Stimulated activated CD8-positive, alpha-beta memory T cell treated with anti-CD3 and anti-CD28 coated beads, Interleukin-12 subunit alpha, Interleukin-12 subunit beta, amount 100 ng/mL, for 1 hour (primary cell): ENCODE measurements around the gene P2RX4.
"Not testable (repeated sequence)": the region's sequence is repeated elsewhere in the genome, so short reads cannot be mapped to it uniquely, and the experiment has no call there.

Source experiments
- DNase-seq: peaks from one replicate; pipeline ENCODE4 v3.0.0-alpha.2; 2020; ENCODE audit warnings: low read depth

The P2RX4 gene

GRCh38 chr12:121222847-121223246 is 12.9 kb downstream of the P2RX4 start:
- DNase-seq, result no peak

GRCh38 chr12:121223292-121224285 is 13.7 kb downstream of the P2RX4 start:
- DNase-seq, result no peak

GRCh38 chr12:121224591-121224990 is 14.7 kb downstream of the P2RX4 start:
- no peak for DNase-seq

- no peak for DNase-seq
These were observed 16.5 kb downstream of the P2RX4 start for GRCh38 chr12:121226399-121226798.

DNA sequence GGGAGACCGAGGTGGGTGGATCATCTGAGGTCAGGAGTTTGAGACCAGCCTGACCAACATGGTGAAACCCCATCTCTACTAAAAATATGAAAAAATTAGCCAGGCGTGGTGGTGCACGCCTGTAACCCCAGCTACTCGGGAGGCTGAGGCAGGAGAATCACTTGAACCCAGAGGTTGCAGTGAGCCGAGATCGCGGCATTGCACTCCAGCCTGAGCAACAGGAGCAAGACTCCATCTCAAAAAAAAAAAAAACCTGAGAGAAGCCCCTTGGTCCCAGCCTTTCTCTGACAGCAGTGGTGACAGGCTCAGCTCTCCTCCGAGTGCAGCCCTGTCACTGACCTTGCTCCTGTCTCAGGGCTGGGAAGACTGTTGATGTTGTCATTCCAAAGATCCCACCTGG is 16.9 kb downstream of the P2RX4 start:
- DNase-seq, result not testable (repeated sequence)

DNA sequence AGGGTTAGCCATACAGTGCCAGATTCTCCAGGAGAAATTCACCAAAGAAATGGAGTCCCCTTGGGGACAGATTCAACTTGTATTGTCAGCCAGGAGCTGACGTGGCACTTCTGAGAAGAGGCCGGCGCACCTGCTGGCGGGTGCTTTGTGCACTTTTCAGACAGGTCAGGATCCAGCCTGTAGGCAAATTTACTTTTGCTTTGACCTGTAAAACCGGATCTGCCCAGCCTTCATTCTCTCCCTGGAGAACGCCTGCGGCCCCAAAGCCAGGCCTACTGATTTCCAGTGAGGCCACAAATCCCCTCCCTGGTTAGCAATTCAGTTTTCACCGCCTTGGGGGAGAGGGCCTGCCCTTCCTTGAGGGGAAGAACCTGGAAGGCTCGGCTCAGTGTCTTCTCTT is 17.4 kb downstream of the P2RX4 start:
- DNase-seq, result no peak

DNA sequence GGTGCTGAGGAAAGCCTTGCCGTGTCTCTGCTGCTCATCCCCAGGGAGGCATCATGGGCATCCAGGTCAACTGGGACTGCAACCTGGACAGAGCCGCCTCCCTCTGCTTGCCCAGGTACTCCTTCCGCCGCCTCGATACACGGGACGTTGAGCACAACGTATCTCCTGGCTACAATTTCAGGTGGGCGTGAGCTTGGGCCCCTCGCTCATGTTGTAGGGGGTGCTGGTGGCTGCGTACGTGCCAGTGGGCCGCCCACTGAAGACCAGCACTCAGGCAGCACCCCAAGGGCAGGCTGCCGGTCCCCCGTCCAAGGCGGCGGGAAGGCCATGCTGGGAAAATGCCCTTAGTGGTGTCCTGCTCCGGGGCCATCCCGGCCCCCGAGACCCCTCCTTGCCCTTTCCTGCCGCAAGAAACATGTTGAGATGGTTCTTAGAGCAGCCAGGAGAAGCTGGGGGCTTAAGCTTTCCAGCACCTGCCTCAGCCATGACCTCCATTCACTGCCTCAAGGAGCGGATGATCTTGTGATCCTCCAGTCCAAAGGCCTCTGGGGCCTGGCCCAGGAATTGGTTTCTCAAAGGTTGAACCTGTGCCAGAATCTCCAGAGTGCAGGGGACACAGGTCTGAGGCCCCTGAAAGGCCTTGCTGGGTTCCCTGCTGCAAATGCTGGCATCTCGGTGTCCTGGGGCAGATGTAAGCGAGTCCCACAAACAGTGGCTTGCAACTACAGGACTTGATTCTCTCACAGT is 19.2 kb downstream of the P2RX4 start:
- DNase-seq, result no peak

- not testable (repeated sequence) for DNase-seq
These were observed 20.1 kb downstream of the P2RX4 start for GRCh38 chr12:121229826-121230537.

GRCh38 chr12:121230538-121230907 is 20.6 kb downstream of the P2RX4 start:
- no peak for DNase-seq

- DNase-seq, result no peak
These were observed 22.2 kb downstream of the P2RX4 start for GRCh38 chr12:121232163-121232562.

GRCh38 chr12:121232977-121233627 is 23.2 kb downstream of the P2RX4 start:
- DNase-seq, result no peak

GRCh38 chr12:121233628-121234020 is 23.7 kb downstream of the P2RX4 start:
- no peak for DNase-seq

GRCh38 chr12:121236776-121237175 is 26.8 kb downstream of the P2RX4 start:
- no peak for DNase-seq

DNA sequence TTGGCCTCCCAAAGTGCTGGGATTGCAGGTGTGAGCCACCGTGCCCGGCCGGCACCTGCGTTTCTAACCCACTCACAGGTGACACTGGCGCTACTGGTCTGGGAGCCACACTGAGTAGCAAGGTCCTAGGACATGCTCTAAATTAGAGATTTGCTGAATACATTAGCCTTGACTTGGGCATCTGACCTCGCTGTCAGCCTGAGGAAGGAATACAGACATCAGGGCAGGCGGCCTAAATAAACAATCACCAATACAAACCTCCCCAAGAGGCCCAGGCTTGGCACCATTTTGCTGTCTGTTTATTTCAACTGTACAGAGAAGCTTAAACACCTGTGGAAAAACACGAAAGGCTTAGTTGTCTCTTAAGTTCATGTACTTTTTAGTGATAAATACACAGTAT is 27.5 kb downstream of the P2RX4 start:
- DNase-seq, result no peak

- DNase-seq, result no peak
These were observed 28.2 kb downstream of the P2RX4 start for GRCh38 chr12:121238086-121238485.

DNA sequence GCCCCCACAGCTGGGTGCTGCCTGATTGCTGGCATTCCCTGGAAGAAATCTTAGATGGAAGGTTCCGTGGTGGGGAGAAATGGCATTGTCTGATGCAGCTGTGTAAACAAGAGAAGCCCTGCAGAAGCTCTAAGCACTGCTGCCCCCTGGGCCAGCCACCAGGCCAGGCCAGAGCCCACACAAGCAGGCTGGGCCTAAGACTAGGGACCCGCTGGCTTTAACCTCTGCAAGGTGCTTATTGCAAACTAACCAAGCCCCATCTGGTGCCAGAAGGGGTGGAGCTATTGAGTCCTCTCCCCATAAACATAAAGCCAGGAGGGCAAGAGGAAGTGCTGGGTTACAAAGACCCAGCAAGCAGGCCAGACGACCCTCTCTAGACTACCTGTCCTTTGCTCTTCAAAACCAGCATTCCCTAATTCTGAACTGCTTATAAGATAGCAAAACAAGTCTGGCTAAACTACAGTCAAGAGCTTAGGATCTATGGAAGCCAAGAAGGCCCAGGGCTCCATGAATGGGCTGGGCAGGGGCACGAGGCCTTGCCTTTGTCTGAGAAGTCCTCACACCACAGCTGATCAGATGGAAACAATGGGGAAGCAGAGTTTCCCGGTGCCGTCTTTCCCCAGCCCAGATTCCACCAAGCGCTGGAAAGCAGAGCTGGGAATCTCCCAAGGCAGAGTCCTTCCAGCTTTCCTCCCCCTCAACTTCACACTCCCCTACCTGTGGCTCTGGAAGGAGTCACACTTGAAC is 28.8 kb downstream of the P2RX4 start:
- DNase-seq, result no peak

GRCh38 chr12:121239351-121240061 is 29.6 kb downstream of the P2RX4 start:
- no peak for DNase-seq

DNA sequence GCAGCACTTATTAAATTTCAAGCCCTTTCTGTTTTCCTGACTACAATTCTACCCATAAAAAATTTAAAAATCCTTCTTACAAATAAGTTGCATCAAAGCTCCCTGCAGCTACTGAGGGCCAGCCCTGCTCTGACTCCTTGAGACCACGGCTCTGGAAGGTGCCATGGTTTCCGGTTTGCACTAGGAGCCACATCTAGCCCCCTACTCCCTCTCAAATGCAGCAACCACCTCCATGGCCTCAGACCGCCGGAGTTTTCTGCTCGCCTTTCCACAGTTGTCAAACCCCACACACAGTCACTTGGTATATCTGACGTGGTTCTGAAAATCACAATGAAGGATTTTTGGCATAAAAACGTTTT is 30.1 kb downstream of the P2RX4 start:
- no peak for DNase-seq

- DNase-seq, result peak; percentile 86
These were observed 30.7 kb downstream of the P2RX4 start for GRCh38 chr12:121240484-121241101.
